Measurements from ENCODE around the gene ARHGEF11.

Gene ARHGEF11

DNA sequence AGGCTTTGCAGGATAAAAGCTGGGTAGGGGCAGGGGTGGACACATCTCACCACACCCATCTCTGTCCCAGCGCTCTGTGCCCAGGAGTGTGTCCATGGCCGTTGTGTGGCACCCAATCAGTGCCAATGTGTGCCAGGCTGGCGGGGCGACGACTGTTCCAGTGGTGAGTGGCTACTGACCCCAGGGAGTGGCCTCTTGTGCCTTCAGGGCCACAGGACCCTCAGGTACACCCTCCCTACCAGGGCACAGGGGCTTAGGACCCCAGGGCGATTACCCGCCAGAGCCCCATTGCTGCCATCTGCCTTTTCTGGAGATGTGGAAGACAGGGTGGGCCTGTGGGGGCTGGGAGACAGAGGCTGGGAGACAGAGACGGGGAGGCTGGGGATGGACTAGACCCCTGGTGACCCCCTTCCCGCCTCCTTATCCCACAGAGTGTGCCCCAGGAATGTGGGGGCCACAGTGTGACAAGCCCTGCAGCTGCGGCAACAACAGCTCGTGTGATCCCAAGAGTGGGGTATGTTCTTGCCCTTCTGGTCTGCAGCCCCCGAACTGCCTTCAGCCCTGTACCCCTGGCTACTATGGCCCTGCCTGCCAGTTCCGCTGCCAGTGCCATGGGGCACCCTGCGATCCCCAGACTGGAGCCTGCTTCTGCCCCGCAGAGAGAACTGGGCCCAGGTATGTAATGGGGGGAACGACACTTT lies 139.2 kb downstream of the ARHGEF11 start:
- DNase-seq = no peak

DNA sequence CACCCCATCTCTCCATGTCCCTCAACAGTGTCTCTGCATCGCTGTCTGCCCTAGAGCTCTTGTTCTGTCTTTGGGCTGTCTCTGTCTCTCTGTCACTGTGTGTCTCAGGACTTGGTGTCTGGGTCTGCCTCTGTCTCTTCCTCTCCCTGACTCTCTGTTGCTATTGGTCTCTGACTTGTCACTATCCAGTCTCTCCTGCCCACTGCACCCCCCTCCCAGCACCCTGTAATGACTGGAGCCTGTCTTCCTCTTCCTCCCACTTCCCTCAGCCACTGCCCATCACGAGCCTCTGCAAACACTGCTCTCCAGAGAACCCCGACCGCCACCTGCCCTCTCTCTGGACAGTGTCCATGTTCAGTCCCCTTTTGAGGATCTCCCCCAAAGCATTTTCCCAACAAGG lies 139.9 kb downstream of the ARHGEF11 start:
- no peak for DNase-seq

DNA sequence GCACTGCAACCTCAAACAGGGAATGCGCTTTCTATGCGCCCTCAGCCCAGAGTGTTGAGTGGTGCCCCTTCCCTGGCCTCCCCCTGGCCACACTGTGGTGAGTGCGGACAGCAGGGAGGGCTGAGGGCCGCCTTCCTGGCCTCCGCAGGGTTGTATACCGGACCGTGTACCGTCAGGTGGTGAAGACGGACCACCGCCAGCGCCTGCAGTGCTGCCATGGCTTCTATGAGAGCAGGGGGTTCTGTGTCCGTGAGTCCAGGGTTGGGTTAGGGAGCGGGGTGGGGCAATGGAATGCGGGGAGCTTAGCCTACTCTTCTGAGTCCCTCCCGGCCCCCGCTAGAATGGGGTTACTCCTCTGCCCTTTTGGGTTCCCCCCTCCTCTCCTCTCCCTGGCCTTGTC lies 140.4 kb downstream of the ARHGEF11 start:
- no peak for DNase-seq

DNA sequence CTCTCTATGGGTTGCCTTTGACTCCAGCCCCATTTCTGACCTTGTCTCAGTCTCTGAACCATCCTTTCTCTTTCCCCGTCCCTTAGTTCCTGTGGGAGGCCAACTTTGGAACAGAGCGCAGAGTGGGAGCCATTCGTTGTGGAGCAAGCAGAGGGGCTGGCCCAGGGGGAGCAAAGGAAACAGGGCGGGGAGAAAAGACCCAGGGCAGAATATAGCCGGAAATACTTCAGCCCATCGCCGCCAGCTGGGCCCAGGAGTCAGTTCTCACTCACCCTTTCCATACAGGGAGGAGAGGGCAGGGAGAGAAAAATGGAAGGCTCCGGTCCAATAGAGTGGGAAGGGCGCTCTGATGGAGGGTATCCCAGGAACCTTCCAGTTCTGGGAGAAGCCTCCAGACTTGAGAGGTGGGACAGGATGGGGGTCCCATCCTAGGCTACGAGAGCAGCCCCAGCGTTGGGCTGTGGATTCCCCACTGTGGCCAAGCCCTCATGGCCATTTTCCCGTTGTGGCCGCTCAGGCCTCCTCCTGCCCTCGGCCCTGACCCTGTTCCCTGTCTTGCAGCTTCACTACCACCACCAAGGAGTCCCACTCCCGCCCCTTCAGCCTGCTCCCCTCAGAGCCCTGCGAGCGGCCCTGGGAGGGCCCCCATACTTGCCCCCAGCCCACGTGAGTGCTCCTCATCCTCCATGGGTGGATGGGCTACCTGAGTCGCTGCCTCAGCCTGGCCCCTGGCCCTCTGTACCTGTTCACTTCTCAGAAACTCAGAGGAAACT lies 141.2 kb downstream of the ARHGEF11 start:
- DNase-seq = no peak

DNA sequence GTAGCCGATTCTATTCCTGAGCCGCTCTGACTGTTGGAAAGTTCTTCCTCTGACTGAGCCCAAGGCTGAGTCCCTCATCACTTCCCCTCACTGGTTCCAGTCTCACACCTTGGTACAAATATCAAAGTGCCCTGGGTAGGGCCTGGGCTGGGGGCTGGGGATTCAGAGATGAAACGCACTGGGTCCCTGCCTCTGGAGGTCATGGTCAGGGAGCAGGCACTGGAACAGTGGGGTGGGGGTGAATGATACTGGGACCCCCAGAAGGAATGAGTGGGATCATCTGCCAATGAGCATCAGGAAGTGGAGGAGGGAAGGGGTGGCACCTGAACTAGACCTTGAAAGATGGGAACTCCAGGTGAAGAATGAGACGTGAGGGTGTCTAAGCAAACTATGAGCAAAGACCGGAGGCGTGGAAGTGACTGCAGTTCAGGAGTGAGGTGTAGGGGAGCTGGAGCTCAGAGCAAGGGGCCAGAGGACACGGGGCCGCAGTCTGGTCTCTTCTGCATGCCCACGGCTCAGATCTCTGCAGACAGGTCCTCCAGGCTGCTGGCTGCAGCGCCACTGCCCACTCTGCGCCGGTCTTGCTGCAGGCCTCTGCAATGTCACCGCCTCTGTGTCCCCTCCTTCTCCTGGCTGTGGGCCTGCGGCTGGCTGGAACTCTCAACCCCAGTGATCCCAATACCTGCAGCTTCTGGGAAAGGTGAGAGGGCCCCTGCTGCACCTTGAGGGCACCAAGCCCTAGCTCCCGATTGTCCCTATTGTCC lies 142.0 kb downstream of the ARHGEF11 start:
- no peak for DNase-seq

DNA sequence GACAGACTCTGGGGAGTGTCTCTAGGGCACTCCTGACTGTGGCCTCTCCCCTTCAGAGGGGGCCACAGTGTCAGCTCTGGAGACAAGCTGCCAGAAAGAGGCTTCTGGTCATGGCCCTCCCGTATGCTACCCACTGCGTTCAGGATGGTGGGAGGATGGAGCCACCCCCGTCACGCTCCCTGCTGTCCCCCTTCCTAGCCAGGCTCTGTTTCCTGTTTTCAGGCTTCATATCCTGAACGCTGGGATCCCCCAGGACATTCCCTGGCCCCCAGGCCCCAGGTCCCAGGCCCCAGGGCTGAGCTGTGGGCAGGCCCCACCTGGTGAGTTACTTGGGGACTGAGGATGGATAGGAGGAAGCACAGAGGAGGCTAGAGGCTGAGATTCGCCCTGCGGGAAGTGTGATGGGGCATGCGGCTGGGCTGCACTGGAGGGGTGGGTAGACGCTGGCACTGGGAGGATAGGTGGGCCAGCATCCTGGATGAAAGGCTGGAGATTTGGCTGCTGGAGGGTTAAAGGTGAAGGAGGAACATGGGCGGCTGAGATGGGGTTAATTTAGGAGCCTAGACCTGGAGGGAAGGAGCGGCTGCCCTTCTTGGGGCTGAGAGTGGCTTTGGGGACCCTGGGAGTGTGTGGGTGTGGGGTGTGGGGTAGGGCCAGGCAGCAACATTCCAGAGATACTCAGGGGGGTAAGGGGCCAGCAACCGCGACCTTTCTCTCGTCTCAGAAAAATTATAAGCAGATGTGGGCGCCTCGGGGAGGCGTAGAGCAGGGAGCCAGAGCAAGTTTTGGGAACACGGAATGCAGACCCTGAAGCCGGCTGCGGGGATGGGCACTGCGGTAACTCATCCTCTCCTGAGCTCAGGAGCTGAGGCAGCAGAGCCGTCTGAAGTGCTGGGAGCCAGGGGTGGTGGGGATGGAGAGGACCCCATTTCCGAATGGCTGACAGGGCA lies 143.3 kb downstream of the ARHGEF11 start:
- DNase-seq = no peak

DNA sequence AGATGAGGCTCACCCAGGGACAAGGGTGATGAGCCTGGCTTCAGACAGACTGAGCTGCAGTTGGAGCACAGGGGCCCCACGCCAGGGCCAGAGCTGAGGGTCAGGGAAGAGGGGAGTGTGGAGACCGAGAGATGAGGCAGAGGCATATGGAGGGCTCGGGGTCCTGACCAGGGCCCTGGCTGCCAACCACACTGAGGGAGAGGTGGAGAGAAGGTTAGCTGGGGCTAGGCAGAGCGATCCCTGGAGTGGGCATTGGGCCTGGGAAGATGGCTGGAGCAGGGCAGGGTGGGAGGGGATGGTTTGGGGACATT lies 144.0 kb downstream of the ARHGEF11 start:
- no peak for DNase-seq

DNA sequence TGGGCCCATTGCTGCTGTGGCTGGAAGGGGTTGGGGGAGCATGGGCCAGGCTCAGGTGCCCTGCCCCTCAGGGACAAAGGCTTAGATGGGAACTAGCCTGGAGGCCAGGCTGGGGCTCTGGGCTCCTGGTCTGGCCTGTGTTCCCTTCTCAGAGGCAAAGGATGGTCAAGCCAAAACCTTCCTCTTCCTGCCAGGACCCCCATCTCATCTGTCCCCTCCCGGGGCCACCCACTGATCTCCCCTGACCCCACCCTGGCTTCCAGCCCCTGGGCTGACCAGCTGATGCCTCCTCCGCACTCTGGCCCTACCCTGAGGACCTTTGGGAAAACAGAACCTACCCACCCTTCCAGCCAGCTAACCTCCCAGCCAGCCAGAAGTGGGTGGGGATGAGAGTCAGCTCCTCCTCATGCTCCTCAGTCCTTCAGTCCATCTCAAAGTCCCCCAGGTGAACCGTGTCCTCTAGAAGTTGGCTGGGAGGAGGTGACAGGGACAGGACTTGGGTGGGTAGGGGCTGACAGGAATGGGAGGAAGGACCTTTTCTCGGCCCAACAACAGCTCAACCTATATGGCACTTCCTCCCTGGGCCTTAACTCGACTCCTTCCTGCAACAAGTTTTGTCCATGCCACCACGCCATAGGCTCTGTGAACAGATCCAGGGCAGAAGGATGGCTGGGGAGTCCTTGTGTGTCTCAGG lies 144.5 kb downstream of the ARHGEF11 start:
- DNase-seq = no peak

DNA sequence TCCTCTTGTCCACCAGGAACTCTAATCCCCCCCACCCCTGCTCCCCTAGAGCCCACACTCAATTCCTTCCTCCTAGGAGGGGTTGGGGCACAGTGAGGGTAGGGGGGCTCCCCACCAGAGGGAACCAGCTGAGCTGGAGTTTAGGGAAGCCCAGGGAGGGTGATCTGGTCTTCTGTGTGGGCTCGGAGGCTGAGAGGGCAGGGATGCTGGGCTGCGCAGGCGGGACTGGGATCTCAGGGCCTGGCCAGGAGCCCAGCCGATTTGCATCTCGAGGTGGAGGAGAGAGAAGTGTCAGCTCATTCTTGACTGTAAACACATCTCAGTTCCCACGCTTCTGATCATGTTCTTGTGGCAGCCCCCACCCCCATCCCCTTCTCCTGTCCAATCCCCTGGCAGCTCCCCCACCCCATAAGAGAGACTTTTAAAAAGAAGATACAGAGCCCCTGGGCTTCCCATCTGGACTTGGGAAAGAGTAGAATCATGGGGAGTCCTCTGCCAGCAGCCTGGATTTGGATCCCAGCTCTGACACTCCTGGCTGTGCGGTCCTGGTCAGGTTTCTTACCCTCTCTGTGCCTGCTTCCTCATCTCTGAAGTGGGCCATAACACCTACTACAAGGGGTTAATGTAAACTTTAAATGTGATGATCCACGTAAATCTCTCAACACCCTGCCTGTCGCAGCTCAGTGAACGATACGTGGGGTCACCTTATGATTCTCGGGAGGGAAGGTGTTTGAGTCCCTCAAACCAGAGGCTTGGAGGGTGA lies 145.4 kb downstream of the ARHGEF11 start:
- DNase-seq = no peak

DNA sequence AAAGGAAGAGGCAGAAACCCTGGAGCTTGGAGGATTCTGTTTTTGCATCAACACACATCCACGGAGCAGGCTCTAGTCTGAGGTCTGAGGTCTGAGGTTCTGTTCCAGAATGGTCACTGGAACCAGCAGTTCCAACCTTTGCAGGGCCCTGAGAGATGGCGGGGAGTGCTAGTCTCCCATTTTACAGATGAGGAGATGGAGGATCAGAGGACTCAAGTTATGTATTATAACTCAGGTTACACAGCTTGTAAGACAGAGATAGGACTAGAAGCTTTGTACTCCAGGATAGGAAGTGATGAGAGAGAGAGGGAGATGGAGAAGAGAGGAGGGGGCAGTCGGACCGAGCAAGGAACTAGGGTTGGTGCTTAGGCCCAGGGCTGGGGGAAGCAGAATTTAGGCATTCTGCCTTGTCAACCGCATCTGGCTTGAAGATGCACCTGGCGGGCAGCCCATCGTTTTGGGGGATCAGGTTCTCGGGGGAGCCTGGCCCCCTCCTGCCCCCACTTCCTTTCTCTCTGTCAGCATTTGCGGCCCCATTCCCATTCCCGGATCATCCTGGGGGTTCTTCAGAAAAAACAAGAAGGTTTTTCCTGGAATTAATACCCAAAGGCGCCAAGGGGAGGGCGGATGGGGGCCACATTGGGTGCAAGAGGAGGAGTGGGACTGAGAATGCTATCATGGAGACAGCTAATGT lies 146.4 kb downstream of the ARHGEF11 start:
- no peak for DNase-seq

DNA sequence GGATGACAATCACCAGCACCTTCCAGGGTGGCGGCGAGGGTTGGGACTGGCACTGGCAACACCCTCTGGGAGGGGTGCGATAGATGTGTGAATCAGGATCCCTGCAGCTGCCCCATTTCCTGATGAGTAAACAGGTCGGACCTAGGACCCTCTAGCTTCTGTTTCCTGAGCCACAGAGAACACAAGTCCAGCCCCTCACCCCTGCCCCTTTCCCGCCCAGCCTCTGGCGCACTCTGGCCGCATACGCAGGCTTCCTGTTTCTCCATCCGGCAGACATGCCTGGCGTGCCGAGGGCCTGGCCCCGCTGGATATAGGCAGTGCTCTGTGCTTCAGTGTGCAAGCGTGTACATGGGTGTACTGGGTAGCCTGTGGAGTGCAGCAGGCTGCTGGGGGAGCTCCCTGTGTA lies 147.4 kb downstream of the ARHGEF11 start:
- DNase-seq = no peak

DNA sequence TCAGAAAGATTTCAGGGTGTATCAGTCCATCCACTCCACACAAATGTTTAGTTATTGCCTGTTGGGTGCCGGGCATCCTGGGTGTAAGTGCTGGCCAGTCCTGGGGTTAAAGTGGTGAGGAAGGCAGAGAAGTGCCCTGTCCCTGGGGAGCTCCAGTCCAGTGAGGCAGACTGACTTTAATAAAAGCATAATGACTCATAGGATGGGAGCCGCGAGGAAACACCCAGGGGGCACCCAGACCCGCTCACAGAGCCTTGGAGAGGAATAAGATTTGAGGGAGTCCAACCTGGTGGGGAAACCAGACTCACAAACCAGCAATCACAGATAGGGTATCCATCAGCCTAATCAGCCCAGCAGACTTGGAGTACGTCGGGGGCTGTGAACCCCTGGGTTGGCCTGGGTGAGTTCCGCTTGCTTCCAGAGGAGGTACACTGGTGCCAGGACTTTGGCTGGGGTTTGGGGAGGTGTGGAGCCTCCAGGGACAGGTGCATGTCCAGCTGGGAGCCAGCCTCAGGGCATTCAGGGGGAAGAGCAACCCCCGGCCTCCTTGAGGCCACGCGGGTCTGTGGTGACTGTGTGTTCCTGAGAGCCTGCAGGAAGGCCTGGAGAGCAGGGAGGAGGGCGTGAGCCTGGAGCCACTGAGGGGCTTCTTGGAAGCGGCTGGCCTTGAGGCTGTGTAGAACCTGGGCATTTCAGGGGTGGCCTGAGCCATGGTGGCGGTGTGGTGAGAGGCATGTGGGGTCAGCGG lies 148.3 kb downstream of the ARHGEF11 start:
- no peak for DNase-seq

DNA sequence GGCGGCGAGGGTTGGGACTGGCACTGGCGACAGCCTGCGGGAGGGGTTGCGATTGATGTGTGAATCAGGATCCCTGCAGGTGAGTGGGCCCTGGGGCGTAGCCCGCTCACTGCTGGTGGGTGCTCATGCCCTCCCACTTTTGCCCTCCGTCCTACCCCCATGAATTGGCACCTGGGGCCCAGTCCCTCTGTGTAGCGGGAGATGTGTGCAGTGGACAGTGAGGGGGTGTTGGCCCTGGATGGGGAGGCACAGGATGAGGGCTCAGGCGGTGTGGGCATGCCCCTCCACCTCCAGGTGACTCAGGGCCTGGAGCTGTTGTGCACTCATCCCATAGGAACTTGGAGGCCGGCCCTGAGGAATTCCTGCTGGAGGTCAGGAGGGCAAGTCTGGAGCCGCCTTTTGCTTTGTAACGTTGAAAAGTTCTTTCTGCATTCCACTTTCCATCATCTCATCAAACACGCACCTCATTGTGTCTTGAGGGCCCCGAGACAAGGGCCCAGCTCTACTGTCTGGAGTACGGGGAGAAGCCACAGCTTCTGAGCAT lies 149.0 kb downstream of the ARHGEF11 start:
- DNase-seq = no peak

DNA sequence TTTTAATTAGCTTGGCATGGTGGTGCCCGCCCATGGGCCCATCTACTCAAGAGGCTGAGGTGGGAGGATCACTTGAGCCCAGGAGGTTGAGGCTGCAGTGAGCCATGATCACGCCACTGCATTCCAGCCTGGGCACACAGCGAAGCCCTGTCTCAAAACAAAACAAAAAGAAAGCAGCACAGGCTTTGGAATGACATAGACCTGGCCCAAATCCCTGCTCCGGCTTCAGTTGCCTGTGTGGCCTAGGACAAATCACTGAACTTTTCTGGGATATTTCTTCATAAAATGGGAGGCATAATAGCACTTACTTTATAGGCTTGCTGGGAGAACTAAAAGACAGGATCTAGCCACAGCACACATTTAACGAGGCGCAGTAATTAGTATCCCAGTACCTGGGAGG lies 149.6 kb downstream of the ARHGEF11 start:
- no peak for DNase-seq

DNA sequence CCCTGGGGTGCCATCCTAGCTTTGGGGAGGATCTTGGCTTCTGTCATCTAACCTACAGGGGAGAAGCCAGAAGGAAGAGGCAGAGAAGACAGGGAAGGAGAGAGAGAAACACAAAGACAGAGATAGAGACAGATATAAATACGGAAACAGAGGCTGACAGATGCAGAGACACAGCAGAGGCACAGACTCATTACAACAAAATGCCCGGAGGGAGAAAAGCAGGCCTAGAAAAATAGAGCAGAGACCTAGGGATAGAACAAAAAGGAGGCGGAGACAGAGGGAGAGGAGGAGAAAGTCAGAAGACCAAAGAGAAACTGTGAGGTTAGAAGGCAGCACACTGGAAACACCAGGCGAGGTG lies 150.1 kb downstream of the ARHGEF11 start:
- no peak for DNase-seq

DNA sequence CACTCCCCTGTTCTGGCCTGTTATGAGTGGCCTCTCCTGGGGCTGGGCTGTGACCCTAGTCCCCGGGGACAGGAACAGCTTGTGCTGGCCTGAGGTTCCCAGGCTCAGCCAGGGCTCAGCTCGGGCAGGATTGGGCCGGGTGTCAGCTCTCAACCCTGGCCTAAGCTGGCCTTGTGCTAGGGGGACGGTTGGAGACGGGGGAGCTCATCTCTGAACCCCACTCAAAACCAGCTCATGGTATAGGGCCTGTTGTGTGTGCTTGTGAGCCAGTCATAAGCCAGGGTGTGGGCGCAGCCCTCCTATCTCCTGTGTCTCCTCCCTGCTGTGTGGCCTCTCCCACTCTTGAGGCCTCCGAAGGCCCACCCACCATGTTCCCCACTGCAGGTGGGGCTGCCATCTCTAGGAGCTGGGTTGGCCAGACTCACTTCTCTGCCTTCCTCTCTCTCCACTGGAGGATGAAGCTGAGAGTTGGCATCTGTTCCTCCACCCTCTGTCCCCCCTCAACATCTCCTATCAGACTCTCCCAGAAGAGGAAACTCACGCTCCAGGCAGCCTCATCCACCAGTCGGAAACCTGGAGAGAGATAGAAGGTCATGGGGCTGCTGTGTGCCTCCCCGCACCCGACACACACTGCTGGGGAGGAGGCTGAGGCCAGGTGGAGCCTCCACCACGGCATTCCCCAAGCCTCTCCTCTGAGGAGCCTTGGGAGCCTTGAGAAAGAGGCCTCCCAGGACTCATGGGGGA lies 150.7 kb downstream of the ARHGEF11 start:
- DNase-seq = no peak

DNA sequence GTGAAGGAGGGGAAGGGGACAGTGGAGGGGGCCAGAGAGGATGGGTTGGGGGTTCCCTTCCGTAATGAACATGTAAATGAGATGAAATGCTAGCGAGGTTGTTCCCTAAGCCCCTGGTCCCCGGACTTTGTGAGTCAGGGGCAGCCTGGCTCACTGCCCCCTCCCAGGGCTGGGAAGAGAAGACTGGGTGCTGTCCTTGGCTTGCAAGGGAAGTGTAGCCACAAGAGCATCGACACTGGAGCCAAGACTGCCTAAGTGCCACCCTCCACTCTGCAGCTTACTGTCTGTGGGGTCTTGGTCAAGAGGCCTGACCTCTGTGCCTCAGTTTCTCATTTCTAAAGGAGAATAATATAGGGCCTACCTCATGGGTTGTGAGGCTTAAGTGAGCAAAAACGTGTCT lies 151.5 kb downstream of the ARHGEF11 start:
- DNase-seq = no peak

DNA sequence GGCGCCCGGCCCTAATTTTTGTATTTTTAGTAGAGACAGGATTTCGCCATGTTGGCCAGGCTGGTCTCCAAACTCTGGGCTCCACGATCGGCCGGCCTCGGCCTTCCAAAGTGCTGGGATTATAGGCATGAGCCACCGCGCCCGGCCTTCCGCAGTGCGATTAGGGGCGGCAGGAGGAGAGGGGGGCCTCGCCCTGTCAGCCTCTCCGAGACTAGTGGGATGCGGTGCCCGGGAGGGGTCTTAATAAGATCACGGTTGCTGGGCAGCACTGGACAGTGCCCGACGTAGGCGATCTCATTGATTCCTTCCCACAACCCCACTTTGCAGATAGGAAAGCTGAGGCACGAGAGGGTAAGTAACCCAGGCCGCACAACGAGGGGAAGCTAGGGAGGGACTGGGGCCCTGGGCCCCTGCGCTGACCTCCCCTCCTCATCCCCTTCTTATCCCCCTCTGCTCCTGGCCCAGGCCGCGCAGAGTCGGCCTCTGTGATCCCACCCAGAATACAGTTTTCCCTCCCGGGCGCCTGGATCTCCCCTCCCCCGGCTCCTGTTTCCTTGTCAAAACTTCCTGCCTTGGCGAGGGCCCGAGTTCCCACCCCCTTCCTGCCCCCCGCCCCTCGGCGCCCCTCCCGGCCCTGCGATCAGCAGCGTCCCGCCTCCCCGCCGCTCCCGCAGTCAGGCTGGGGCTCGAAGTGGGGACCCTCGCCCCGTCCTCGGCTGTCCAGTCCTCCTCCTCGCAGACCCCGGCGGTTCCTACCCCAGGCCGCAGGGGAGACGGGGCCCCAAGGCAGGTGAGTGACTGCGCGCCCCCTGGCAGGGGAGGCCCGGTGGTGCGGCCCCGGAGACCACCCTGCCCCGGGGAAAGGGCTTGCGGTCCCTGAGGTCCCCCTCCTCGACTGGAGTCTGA lies 152.2 kb downstream of the ARHGEF11 start, which contains the start of gene PEAR1:
Gene PEAR1 (plus strand): TSS at position 671 of the 906 bp plus-strand sequence. CDS start 10,209 bp downstream, outside the sequence.
- no peak for DNase-seq
